Measurements from ENCODE around the gene ZBTB34. TPM values are rescaled to one million over a fixed set of nuclear protein-coding genes. Genes with fewer than 3 reads are reported as not detected.

The ZBTB34 gene
- total RNA-seq, 1 donor from 2014 or later, result 15.4 TPM

- intact Hi-C loops (cut with DNase I), result no loop called here
- H3K9me3 ChIP-seq, result no peaks in the 10 kb centered on the region
- no peak overlapping the region for H3K27ac ChIP-seq
- ATAC-seq (no peak), DNase-seq (no peak)
- TF ChIP-seq CTCF (IDR thresholded peaks at IDR 0.05), result no peak
- H3K4me1 ChIP-seq, result no peaks in the 10 kb centered on the region
- H3K36me3 ChIP-seq, result no peaks in the 10 kb centered on the region
- H3K27me3 ChIP-seq (ENCODE audit: low read depth), result peaks cover 11% of the 10 kb centered on the region
- H3K4me3 ChIP-seq, result no peak overlapping the region
Measured at GRCh38 chr9:126853667-126854066, 6.8 kb upstream of the ZBTB34 start.

GRCh38 chr9:126854734-126855133, 5.7 kb upstream of the ZBTB34 start:
- no peaks in the 10 kb centered on the region for H3K9me3 ChIP-seq
- no peak for TF ChIP-seq CTCF (IDR thresholded peaks at IDR 0.05)
- no peak overlapping the region for H3K27ac ChIP-seq
- H3K36me3 ChIP-seq, result no peaks in the 10 kb centered on the region
- peaks cover 5% of the 10 kb centered on the region for H3K4me1 ChIP-seq
- DNase-seq, result no peak
- intact Hi-C loops (cut with DNase I), result no loop called here
- no peak for ATAC-seq
- H3K4me3 ChIP-seq, result no peak overlapping the region
- peaks cover 11% of the 10 kb centered on the region for H3K27me3 ChIP-seq (ENCODE audit: low read depth)

- no peak for TF ChIP-seq CTCF (IDR thresholded peaks at IDR 0.05)
- intact Hi-C loops (cut with DNase I), result no loop called here
Measured at GRCh38 chr9:126856326-126856877, 4.0 kb upstream of the ZBTB34 start.

GRCh38 chr9:126857261-126857960, 3.0 kb upstream of the ZBTB34 start:
- no peak for DNase-seq
- Histone ChIP-seq H3K36me3 (no peaks in the 10 kb centered on the region), H3K4me3 (no peak overlapping the region), H3K4me1 (peaks cover 19% of the 10 kb centered on the region), H3K9me3 (no peaks in the 10 kb centered on the region), H3K27me3 (ENCODE audit: low read depth) (peaks cover 8% of the 10 kb centered on the region), H3K27ac (no peak overlapping the region)
- TF ChIP-seq CTCF (IDR thresholded peaks at IDR 0.05), result no peak
- intact Hi-C loops (cut with DNase I), result no loop called here
- no peak for ATAC-seq

More at GRCh38 chr9:126856326-126856877, 4.0 kb upstream of the ZBTB34 start:
- Histone ChIP-seq H3K4me1 (peaks cover 9% of the 10 kb centered on the region), H3K9me3 (no peaks in the 10 kb centered on the region), H3K27ac (no peak overlapping the region), H3K27me3 (ENCODE audit: low read depth) (peaks cover 11% of the 10 kb centered on the region), H3K36me3 (no peaks in the 10 kb centered on the region), H3K4me3 (no peak overlapping the region)
- ATAC-seq, result no peak
- no peak for DNase-seq

GRCh38 chr9:126859111-126859510, 1.3 kb upstream of the ZBTB34 start:
- intact Hi-C loops (cut with DNase I), result no loop called here
- no peak for TF ChIP-seq CTCF (IDR thresholded peaks at IDR 0.05)
- Histone ChIP-seq H3K27ac (no peak overlapping the region), H3K36me3 (peaks cover 7% of the 10 kb centered on the region), H3K4me3 (no peak overlapping the region), H3K4me1 (peaks cover 35% of the 10 kb centered on the region), H3K27me3 (ENCODE audit: low read depth) (no peaks in the 10 kb centered on the region), H3K9me3 (no peaks in the 10 kb centered on the region)
- ATAC-seq (no peak), DNase-seq (no peak)

Measured in lower lobe of right lung (tissue), 2 donors.